Stomach (tissue), 4 donors: ENCODE measurements around the gene OSTF1.

Experiments used
- POLR2A ChIP-seq, 4 donors: fragments of 450-650 bp; IDR thresholded peaks; one replicate each; pipeline ENCODE4 v1.6.1; 2016; ENCODE audit warnings: antibody characterized with exemption in 4 of 4, control low read depth in 2 of 4, mild to moderate bottlenecking in 1 of 4, moderate library complexity in 1 of 4
- TF ChIP-seq, protein P1 (sequence below), 7 experiments: fragments of 450-650 bp in 4 of 7; fragments of 200-600 bp in 3 of 7; sonication (generic) in 3 of 7; IDR thresholded peaks; one replicate each; pipeline ENCODE4 v1.5.1; 2016 to 2019; ENCODE audit warnings: antibody characterized with exemption in 7 of 7, control low read depth in 2 of 7, mild to moderate bottlenecking in 1 of 7

DNA sequence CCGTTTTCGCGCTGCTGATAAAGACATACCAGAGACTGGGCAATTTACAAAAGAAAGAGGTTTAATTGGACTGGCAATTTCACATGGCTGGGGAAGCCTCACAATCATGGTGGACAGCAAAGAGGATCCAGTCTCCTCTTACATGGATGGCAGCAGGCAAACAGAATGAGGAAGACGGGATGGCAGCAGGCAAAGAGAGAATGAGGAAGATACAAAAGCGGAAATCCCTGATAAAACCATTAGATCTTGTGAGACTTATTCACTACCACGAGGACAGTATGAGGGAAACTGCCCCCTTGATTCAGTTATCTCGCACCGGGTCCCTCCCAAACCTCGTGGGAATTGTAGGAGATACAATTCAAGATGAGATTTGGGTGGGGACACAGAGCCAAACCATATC lies 95.0 kb downstream of the OSTF1 start:
- TF ChIP-seq, protein P1, sequence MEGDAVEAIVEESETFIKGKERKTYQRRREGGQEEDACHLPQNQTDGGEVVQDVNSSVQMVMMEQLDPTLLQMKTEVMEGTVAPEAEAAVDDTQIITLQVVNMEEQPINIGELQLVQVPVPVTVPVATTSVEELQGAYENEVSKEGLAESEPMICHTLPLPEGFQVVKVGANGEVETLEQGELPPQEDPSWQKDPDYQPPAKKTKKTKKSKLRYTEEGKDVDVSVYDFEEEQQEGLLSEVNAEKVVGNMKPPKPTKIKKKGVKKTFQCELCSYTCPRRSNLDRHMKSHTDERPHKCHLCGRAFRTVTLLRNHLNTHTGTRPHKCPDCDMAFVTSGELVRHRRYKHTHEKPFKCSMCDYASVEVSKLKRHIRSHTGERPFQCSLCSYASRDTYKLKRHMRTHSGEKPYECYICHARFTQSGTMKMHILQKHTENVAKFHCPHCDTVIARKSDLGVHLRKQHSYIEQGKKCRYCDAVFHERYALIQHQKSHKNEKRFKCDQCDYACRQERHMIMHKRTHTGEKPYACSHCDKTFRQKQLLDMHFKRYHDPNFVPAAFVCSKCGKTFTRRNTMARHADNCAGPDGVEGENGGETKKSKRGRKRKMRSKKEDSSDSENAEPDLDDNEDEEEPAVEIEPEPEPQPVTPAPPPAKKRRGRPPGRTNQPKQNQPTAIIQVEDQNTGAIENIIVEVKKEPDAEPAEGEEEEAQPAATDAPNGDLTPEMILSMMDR (IDR thresholded peaks at IDR 0.05), result no peak
- TF ChIP-seq POLR2A (IDR thresholded peaks at IDR 0.05), result no peak
